Right forelimb (tissue), 1 donor: ENCODE measurements around the gene ZNF217.
"Not testable (repeated sequence)": the region's sequence is repeated elsewhere in the genome, so short reads cannot be mapped to it uniquely, and the experiment has no call there.

Experiments used
- DNase-seq: peaks from one replicate; pipeline ENCODE4 v3.0.0-alpha.2; 2018

Gene ZNF217

GRCh38 chr20:53597030-53597482 is 3.4 kb upstream of the ZNF217 start:
- no peak for DNase-seq

GRCh38 chr20:53596189-53597001 is 2.8 kb upstream of the ZNF217 start:
- not testable (repeated sequence) for DNase-seq

GRCh38 chr20:53595742-53596141 is 2.1 kb upstream of the ZNF217 start:
- DNase-seq: not testable (repeated sequence)

GRCh38 chr20:53595018-53595378 is 1.4 kb upstream of the ZNF217 start:
- no peak for DNase-seq

- peak; percentile 99 for DNase-seq
Observed at GRCh38 chr20:53594068-53595017, 704 bp upstream of the ZNF217 start.

- DNase-seq: peak; percentile 68
Observed at GRCh38 chr20:53592992-53593465, 610 bp downstream of the ZNF217 start.

GRCh38 chr20:53592454-53592991 is 1.1 kb downstream of the ZNF217 start:
- peak; percentile 84 for DNase-seq

- DNase-seq: not testable (repeated sequence)
Observed at GRCh38 chr20:53591941-53592441, 1.6 kb downstream of the ZNF217 start.

- DNase-seq: not testable (repeated sequence)
Observed at GRCh38 chr20:53591206-53591741, 2.4 kb downstream of the ZNF217 start.

- not testable (repeated sequence) for DNase-seq
Observed at GRCh38 chr20:53590608-53591007, 3.0 kb downstream of the ZNF217 start.

- not testable (repeated sequence) for DNase-seq
Observed at GRCh38 chr20:53590122-53590521, 3.5 kb downstream of the ZNF217 start.

- not testable (repeated sequence) for DNase-seq
Observed at GRCh38 chr20:53589321-53590065, 4.1 kb downstream of the ZNF217 start.

- DNase-seq: not testable (repeated sequence)
Observed at GRCh38 chr20:53587157-53587703, 6.4 kb downstream of the ZNF217 start.

GRCh38 chr20:53586640-53587039 is 7.0 kb downstream of the ZNF217 start:
- no peak for DNase-seq

- DNase-seq: not testable (repeated sequence)
Observed at GRCh38 chr20:53585910-53586309, 7.7 kb downstream of the ZNF217 start.

- not testable (repeated sequence) for DNase-seq
Observed at GRCh38 chr20:53585004-53585569, 8.6 kb downstream of the ZNF217 start.

- not testable (repeated sequence) for DNase-seq
Observed at GRCh38 chr20:53584550-53584913, 9.1 kb downstream of the ZNF217 start.

GRCh38 chr20:53583660-53584549 is 9.7 kb downstream of the ZNF217 start:
- not testable (repeated sequence) for DNase-seq

GRCh38 chr20:53582574-53583351 is 10.9 kb downstream of the ZNF217 start:
- DNase-seq: no peak
